SK-N-DZ (cell line): ENCODE measurements around the gene HS3ST6. TPM values are rescaled to one million over a fixed set of nuclear protein-coding genes. Genes with fewer than 3 reads are reported as not detected.
"Not testable (repeated sequence)": the region's sequence is repeated elsewhere in the genome, so short reads cannot be mapped to it uniquely, and the experiment has no call there.

Experiments
- DNase-seq: peaks from one replicate; pipeline ENCODE4 v3.0.0-alpha.2; 2015; ENCODE audit warnings: low spot score
- polyA plus RNA-seq, 2 experiments: library from polyadenylated mRNA; depleted of rRNA; stranded (reverse); fragments of >200 nt; gene quantifications; 2 replicates each; pipeline ENCODE4 v1.2.3, GENCODE V29; 2014

HS3ST6 gene
- polyA plus RNA-seq (2014; cell fraction: cytosol; rRNA removed) = not detected in 2 replicates
- polyA plus RNA-seq (2014; cell fraction: nucleus; rRNA removed) = not detected in 2 replicates

DNA sequence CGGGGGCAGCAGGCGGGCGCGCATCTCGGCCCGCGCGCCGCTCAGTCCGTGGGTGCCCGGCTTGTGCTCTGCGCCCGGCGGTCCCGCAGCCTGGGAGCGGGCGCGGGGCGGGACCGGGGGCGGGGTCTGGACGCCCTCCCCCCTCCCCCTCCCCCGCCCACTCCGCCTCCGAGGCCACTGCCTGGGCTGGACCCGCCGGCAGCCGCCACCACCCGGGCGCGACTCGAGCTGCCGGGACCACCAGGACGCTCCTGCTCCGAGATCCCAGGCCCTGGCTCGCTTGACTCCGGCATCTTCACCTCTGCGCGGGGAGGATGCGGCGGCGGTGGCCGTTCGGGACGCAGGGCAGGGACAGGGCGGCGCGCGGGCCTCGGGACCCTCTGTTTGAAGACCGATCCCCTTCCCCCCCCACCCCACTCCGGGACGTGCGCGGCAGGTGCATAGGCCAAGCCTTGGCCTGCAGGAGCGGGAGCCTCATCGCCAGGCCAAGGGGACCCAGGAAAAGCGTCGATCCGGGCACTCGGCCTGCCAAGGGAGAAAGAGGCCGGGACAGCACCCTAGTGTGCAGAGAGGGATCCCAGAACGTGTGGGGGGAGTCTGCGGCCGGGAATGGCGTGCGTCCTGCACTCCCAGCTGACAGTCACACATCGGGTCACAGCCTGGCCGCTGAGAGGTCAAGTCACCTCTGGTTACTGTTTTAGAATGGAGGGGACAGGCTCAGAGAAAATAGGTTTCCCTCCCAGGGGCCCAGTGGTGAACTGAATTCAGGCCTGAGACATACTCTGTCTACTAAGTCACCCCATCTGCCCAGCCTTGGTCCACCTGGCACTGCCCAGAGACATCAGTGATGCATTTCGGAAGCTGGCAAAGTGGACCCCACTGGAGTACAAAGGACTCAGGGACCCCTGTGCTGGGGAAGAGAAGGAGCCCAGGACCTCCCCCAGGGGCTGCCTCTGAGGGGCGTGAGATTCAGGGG, at the start of gene HS3ST6:
TSS of gene HS3ST6 (minus strand) at position 65 of the 976 bp plus-strand sequence. CDS start 92 bp downstream, outside the sequence.
- DNase-seq = no peak

DNA sequence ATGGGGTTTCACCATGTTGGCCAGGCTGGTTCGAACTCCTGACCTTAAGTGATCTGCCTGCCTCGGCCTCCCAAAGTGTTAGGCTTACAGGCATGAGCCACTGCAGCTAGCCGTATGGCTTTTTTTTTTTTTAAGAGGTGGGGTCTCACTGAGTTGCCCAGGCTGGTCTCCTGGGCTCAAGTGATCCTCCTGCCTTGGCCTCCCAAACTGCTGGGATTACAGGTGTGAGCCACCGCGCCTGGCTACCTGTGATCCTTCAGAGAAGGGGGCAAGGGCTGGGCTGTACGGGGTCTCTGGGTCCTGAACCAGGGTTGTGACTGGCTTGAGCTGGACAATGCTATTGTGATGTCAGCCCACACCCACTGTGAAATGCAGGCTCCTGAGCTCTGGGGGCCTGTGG, 48.2 kb upstream of the HS3ST6 start, which contains the start of gene RNF151:
TSS of gene RNF151 (plus strand) at position 397 of the 400 bp plus-strand sequence. CDS start 26 bp downstream, outside the sequence.
- DNase-seq = no peak

DNA sequence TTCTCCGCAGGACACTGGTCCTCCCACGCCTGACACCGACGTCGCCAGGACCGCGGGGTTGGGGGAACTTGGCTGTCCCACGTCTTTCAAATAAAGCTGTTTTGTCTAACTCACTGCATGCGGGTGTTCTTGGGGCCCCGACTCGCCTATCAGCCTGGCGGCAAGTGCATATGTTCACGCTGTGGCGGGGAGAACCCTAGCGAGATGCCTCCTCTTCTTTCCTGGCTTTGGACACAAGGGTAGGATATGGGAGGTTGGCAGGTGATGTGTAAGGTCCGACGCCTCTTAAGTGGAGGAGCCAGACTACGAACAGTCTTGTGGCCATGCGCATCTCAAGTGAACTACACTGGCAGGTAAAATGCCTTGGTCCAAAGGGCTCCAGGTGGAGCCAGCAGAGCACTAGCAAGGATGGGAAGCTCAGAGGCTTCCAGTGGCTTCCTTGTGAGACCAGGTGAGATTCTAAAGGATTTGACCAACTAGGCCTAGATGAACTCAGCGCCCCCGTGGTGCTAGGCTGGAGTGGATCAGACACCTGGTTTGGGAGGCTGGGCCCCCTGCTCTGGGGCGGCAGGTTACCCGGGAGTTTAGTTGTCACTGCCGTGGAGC, 47.3 kb upstream of the HS3ST6 start:
- no peak for DNase-seq

DNA sequence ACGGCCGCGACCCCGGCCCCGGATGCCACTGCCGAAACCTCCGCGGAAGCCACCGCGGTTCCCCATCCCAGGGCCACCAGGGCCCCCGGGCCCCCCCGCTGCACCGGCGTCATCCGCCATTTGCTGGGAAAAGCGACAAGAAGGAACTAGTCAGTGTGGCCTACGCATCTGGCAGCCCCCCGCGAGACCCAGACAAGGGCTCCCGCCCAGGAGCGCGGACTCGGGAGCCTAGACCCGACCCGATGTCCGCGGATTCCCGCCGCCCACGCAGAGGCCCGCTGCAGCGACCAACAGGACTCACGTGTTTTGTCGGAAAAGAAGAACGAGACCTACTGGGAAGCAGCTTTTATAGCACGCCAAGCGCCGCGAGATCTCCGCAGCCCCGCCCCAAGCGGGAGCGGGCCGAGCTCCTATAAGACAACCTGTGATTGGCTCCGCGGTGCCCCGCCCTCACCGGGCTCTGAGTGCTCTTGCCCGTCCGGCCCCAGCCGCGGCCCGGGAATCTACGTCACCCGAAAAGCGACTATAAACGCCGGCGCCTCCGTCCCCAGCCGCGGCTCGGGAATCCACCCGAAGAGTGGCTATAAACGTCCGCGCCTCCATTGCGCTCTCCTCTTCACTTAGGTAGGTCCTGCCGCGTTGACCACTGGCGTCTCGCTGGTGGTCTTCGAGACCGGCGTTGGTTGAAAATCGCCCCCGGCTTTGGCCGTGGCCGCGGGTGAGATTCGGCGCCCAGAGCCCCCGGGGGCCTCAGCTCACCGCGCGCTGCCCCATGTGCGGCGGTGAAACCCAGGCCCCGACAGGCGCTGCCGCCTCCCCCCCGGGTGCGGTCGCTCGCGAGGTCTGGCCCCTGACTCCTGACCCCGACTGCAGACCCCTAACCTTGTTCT, 46.5 kb upstream of the HS3ST6 start, which contains the start of gene RPS2:
TSS of gene RPS2 (minus strand) at position 321 of the 890 bp plus-strand sequence. CDS start at position 120, 201 bp downstream.
- DNase-seq = peak; percentile 98

DNA sequence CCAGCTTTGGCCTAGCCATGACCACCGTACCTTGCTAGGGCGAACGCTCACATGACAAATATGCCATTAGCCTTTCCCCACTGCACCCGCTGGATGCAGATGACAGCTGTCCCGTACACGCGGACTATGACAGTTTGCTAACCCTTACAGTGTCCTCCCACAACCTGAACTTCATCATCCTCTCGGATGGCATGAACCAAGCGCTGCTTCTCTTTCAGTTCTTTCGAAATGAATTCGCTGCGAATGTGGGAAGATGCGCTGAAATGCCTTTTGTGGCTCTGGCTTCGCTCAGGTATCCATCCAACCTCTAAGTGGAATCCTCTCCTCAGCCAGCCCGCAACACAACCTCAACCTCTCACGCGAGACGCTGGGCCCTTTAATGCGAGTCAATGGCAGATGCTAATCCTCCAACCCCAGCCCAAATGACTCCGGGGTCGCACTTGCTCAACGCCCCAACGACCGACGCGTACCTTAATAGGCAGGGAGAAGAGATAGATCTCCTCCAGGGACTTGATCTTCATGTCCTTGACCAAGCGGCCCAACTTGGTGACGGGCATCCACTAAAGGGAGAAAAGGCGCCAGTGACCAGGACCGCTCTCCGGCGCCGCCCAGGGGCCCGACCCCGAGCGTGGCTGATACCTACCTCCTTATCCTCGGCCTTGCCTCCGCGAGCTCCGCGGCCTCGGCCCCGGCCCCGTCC, 45.7 kb upstream of the HS3ST6 start:
- peak; percentile 57 for DNase-seq

DNA sequence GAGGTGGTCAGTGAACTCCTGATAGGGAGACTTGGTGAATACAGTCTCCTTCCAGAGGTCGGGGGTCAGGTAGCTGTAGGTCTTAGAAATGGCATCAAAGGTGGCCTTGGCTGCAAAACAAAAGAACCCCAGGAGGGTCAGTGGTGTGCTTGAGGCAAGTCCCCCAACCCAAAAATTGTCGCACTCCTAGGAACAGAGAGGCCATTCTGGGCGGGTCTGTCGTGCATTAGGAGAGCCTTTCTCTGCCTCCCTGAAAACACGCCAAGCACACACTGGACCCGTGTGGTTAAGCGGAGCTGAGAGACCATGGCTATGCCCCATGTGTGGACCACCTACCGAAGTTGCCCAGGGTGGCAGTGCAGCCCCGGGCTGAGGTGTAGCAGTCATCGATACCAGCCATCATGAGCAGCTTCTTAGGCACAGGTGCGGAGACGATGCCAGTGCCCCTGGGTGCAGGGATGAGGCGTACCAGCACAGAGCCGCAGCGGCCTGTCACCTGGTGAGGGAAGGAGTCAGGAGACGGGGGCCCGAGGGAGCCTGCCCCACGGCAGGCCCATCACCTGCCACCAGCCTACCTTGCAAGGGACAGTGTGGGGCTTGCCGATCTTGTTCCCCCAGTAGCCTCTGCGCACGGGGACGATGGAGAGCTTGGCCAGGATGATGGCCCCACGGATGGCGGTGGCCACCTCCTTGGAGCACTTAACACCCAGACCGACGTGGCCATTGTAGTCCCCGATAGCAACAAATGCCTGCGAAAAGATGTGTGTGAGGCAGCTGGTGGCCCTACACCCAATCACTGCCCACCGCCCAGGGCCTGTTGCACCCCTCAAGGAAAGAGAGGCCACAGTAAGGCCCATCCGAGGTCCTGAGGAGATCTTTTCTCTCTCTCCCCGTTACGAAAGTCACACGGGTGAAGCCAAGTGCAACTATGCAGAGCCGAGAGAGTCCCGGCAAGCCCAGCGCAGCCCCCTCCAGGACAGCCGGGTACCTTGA, 44.2 kb upstream of the HS3ST6 start:
- not testable (repeated sequence) for DNase-seq

DNA sequence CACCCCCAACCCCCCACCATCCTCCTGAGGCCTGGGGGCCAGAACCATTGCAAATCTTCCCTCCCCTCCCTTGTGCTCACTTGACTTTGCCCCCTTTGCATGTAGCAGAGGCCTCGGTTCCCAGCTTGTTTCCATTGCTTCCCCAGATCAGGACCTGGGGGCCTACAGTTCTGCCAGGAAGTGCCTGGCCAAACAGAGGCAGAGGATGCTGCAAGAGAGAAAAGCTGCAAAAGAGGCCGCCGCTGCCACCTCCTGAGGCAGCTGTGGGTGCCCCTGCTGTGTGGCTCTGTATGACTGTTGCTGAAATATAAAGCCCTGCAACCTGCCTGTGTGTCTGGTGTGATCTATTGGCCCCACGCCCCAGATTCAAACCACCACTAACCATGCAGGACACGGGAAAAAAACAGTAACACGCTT, 43.4 kb upstream of the HS3ST6 start:
- no peak for DNase-seq

DNA sequence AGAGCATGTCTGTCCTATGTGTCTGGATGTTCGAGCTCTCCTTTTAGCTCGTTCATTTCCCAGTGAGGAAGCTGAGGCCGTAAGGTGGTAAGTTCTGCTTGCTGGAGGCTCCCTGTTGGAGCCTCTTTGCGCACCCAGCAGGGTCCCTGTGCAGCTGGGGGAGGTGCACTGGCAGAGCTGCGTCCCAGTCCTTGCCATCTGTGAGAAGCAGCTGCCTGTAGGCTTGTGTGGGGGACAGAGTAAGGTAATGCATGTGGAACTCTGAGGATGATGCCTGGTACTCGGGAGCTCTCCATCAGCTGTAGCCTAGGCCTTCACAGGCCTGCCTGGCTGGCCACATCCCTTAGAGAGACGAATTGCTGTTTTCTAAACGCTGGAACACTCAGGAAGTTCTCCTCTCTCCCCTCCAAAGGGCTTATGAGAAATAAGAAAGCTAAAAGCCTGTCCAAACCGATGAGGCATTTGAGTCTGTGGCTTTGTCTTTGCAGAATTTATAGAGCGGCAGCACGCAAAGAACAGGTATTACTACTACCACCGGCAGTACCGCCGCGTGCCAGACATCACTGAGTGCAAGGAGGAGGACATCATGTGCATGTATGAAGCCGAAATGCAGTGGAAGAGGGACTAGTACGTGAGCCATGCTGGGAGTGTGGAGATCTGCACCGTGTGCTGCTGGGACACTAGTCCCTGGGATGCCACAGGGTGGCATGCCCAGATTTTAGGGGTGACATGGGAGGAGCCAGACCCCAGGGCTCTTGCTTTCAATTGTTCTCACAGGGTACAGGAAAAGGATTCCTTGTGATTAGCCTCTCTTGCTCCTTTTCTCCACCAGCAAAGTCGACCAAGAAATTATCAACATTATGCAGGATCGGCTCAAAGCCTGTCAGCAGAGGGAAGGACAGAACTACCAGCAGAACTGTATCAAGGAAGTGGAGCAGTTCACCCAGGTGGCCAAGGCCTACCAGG, 42.7 kb upstream of the HS3ST6 start:
- DNase-seq = peak; percentile 77

DNA sequence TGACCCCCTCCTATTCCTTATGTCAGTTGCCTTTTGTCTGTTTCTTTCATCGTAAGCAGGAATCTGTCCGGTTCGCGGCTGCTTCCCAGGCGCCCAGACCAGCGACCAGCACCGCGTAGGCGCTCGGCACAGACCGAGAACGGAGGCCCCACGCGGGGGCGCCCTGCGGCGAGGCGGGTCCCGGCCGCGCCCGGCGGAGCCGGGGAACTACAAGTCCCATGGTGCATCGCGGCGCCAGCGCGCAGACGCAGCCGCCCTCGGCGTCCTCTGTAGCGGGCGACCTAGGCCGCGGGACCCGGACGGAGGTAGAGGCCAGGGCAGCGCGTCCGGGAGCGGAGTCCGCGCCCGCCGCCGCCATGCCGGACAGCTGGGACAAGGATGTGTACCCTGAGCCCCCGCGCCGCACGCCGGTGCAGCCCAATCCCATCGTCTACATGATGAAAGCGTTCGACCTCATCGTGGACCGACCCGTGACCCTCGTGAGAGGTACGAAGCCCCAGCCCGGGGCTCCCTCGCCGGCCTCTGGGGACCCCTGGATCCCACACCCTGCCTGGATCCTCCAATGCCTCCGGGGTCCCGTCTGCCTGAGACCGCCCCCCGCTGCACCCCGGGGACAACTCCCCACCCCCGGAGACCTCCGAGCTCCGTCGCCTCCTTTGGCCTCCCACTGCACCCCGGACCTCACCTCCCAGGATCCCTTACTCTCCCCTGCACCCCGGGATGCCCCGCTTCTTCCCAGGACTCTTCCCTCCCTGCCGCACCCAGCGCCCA, 41.2 kb upstream of the HS3ST6 start, which contains the start of gene NDUFB10:
TSS of gene NDUFB10 (plus strand) at position 270 of the 771 bp plus-strand sequence. CDS start at position 357, 87 bp downstream.
- peak; percentile 90 for DNase-seq

DNA sequence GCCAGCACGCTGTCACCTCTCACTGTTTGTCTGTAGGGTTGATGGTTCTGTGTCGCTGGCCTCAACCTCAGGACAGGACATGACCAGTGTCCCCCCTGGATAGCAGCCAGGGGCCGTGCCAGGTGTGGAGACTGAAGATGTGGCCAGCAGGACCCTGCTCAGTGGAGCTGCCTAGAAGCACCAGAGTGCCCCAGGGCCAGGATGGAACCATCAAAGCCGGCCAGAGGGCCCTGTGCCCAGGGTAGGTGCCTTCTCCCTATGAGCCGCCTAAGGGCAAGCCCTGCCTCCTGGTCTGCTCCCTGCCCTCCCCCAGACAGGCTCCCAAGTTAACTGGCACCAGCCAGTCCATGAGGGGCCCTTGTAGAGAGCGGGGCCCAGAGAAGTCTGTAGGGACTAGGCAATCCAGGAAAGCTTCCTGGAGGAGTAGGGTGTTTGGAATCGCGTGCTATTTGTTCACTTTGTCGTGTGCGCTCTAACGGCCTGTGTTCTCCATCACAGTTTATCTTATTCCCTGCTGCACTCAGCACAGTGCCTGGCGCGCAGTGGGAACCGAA, 40.6 kb upstream of the HS3ST6 start:
- DNase-seq = no peak

DNA sequence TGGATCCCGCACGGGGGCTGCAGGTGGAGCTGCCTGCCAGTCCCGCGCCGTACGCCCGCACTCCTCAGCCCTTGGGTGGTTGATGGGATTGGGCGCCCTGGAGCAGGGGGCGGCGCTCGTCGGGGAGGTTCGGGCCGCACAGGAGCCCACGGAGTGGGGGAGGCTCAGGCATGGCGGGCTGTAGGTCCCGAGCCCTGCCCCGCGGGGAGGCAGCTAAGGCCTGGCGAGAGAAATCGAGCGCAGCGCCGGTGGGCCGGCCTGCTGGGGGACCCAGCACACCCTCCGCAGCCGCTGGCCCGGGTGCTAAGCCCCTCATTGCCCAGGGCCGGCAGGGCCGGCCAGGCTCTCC, 39.9 kb upstream of the HS3ST6 start:
- DNase-seq = not testable (repeated sequence)

DNA sequence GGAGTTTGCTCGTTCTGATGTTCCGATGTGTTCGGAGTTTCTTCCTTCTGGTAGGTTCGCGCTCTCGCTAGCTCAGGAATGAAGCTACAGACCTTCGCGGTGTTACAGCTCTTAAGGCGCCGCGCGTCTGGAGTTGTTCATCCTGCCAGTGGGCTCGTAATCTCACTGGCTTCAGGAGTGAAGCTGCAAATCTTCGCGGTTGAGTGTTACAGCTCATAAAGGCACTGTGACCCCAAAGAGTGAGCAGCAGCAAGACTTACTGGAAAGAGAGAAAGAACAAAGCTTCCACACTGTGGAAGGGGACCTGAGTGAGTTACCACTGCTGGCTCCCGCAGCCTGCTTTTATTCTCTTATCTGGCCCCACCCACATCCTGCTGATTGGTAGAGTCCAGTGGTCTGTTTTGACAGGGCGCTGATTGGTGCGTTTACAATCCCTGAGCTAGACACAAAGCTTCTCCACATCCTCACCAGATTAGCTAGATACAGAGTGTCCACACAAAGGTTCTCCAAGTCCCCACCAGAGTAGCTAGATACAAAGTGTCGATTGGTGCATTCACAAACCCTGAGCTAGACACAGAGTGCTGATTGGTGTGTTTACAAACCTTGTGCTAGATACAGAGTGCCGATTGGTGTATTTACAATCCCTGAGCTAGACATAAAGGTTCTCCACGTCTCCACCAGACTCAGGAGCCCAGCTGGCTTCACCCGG, 39.4 kb upstream of the HS3ST6 start:
- DNase-seq = not testable (repeated sequence)

DNA sequence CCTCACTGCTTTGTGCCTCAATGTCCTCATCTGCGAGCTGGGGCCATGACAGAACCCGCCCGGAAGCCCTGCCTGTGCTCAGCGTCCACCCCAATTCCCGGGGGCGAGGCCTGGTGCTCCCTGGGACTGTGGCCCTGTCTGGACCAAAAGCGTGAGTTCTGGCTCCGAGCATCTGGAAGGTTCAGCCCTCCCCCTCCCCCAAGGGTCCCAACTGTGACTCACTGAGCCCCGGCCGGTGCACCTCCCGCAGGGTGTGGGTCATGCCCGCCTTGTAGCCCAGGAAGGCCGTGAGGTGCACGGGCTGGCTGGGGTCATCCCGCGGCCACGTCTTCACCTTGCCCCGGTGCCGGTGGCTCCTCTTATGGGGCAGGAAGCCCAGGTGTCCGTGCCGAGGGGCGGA, 35.5 kb upstream of the HS3ST6 start:
- no peak for DNase-seq

DNA sequence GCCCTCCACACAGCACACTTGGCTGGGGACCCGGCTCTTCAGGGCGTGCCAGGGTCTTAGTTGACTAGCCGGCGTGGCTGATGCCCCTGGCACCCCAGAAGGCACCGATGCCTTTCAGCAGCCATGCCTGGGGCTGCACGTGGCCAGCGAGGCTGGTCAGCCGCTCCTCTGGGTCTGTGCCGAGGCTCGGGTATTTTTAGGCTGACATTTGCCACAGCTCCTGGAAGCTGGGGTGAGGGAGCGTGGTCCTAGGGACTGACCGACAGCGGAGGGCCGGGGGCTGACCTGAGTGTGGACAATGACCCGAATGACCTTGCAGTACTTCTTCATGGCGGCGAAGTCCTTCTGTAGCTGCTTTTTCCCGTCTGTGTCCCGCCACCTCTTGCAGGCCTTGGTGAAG, 32.3 kb upstream of the HS3ST6 start:
- DNase-seq = no peak

DNA sequence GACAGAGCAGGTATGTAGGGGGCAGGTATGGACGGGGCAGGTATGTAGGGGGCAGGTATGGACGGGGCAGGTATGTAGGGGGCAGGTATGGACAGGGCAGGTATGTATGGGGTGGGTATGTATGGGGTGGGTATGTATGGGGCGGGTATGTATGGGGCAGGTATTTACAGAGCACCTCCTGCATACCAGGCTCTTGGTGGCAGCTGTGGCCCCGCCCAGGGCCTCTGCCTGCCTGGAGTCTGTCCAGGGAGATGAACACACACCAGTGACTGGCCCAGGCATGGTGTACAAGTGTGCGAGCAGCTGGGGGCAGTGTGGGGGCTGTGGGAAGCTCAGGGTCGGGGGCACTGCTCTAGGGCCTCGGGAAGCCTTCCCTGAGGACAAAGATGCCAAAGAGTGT, 31.8 kb upstream of the HS3ST6 start:
- DNase-seq = no peak

DNA sequence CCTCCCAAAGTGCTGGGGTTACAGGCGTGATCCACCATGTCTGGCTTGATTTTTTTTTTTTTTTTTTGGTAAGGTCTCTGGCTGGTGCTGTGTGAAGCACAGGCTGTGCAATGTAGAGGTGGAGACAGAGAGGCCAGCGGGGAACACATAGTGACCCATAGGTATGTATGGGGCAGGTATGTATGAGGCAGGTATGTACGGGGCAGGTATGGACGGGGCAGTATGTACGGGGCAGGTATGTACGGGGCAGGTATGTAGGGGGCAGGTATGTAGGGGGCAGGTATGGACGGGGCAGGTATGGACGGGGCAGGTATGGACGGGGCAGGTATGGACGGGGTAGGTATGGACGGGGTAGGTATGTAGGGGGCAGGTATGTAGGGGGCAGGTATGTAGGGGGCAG, 31.3 kb upstream of the HS3ST6 start:
- no peak for DNase-seq

DNA sequence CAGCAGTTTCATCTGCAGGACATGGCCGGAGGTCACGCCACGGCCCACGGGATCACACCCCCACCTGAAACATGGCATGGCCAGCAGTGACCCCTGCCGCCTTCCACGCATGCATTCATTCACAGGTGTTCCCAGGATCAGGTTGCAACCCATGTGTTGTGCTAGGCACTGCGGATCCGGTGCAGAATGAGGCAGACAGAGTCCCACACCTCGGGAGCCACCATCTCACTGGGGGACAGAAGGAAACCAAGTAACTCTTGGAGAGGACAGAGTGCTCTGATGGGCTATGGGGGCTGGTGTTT, 29.1 kb upstream of the HS3ST6 start:
- no peak for DNase-seq
